HPDE6-E6E7 (cell line): Measurements from ENCODE around the gene CFAP97.
"Not testable (repeated sequence)": the region's sequence is repeated elsewhere in the genome, so short reads cannot be mapped to it uniquely, and the experiment has no call there.

ENCODE experiments used
- DNase-seq: peaks from one replicate; pipeline ENCODE4 v3.0.0; 2011; ENCODE audit warnings: missing footprints; ENCODE audit errors: extremely low spot score

Gene CFAP97

GRCh38 chr4:185222598-185222997, 18.8 kb upstream of the CFAP97 start:
- DNase-seq = no peak

- DNase-seq = no peak
These were observed 18.1 kb upstream of the CFAP97 start for GRCh38 chr4:185221912-185222311.

- no peak for DNase-seq
These were observed 17.7 kb upstream of the CFAP97 start for GRCh38 chr4:185221491-185221890.

- no peak for DNase-seq
These were observed 15.9 kb upstream of the CFAP97 start for GRCh38 chr4:185219551-185220344.

- DNase-seq = no peak
These were observed 14.5 kb upstream of the CFAP97 start for GRCh38 chr4:185218312-185218711.

- no peak for DNase-seq
These were observed 13.7 kb upstream of the CFAP97 start for GRCh38 chr4:185217408-185217975.

- DNase-seq = no peak
These were observed 11.5 kb upstream of the CFAP97 start for GRCh38 chr4:185215261-185215660.

- DNase-seq = no peak
These were observed 10.1 kb upstream of the CFAP97 start for GRCh38 chr4:185213877-185214276.

GRCh38 chr4:185212581-185212980, 8.8 kb upstream of the CFAP97 start:
- no peak for DNase-seq

GRCh38 chr4:185211641-185212040, 7.8 kb upstream of the CFAP97 start:
- DNase-seq = no peak

GRCh38 chr4:185211035-185211434, 7.2 kb upstream of the CFAP97 start:
- DNase-seq = no peak

GRCh38 chr4:185210102-185210981, 6.5 kb upstream of the CFAP97 start:
- DNase-seq = no peak

- not testable (repeated sequence) for DNase-seq
These were observed 6.0 kb upstream of the CFAP97 start for GRCh38 chr4:185209852-185210101.

GRCh38 chr4:185209031-185209851, 5.4 kb upstream of the CFAP97 start, which contains the start of gene SNX25:
Gene SNX25, plus strand, starts transcription at chr4:185209598. Its CDS starts 229 bp downstream, at chr4:185209827.
- no peak for DNase-seq

GRCh38 chr4:185207466-185207865, 3.7 kb upstream of the CFAP97 start:
- DNase-seq = no peak

GRCh38 chr4:185205697-185206342, 2.0 kb upstream of the CFAP97 start:
- DNase-seq = no peak

- not testable (repeated sequence) for DNase-seq
These were observed 1.3 kb upstream of the CFAP97 start for GRCh38 chr4:185205073-185205472.

GRCh38 chr4:185204238-185204910, 574 bp upstream of the CFAP97 start:
- DNase-seq = no peak

GRCh38 chr4:185202984-185203485, 765 bp downstream of the CFAP97 start:
- DNase-seq = no peak
